AG10803 (cell line): ENCODE measurements around the gene PBX1.
A peak's percentile ranks its signal among the peaks of the same experiment; 100 is the strongest.

Experiments used
- DNase-seq: peaks from one replicate; pipeline ENCODE4 v3.0.0; 2010; ENCODE audit warnings: low read depth
- H3K4me3 ChIP-seq: 2 replicates; pipeline ENCODE4 v1.5.1; 2011; ENCODE audit warnings: mild to moderate bottlenecking, low read length, control low read depth
- TF ChIP-seq, protein P1 (sequence below): conservative IDR thresholded peaks from 2 replicates; pipeline ENCODE4 v1.5.1; 2011; ENCODE audit warnings: mild to moderate bottlenecking, low read length, control low read depth, inconsistent platforms

Gene PBX1

DNA sequence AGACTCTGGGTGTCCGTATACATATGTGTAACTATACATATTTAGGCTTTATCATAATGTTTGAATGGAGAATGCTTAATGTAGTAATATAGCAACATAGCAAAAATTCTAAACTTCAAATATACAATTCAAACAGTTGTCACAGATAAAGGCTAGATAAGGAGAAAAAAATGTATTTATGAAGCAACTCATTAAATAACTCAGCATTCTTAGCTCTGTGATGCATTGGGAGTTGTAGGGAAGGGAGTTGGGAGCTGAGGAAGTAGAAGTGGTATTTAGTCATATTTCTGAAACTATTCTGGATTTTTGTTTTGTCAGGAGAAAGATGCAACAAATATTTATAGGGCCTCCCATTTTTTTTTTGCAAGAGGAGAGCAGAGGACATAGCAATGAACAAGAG, 197.8 kb downstream of the PBX1 start:
- TF ChIP-seq, protein P1, sequence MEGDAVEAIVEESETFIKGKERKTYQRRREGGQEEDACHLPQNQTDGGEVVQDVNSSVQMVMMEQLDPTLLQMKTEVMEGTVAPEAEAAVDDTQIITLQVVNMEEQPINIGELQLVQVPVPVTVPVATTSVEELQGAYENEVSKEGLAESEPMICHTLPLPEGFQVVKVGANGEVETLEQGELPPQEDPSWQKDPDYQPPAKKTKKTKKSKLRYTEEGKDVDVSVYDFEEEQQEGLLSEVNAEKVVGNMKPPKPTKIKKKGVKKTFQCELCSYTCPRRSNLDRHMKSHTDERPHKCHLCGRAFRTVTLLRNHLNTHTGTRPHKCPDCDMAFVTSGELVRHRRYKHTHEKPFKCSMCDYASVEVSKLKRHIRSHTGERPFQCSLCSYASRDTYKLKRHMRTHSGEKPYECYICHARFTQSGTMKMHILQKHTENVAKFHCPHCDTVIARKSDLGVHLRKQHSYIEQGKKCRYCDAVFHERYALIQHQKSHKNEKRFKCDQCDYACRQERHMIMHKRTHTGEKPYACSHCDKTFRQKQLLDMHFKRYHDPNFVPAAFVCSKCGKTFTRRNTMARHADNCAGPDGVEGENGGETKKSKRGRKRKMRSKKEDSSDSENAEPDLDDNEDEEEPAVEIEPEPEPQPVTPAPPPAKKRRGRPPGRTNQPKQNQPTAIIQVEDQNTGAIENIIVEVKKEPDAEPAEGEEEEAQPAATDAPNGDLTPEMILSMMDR, result no peak
- H3K4me3 ChIP-seq, result no peak overlapping the region
- peak; percentile 25 for DNase-seq

DNA sequence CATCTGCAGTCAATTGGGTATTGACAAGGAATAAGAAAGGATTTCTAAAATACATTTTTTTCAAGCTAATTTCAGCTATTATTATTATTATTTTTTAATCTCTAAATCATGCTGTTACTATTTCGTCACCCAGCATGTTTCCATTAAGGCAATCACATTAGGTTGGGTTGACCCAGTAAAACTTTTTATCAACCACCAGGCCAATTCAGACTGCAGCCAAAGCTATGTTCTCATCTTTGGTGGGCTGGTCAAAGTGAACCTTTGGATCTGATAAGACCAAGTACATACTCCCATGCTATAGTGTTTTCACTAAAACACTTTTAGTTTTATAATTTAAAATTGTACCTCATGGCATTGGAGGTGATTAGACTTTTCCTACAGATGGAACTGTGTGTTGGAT, 198.6 kb downstream of the PBX1 start:
- TF ChIP-seq, protein P1, result no peak
- DNase-seq, result no peak
- no peak overlapping the region for H3K4me3 ChIP-seq

- TF ChIP-seq, protein P1, result no peak
- no peak for DNase-seq
- no peak overlapping the region for H3K4me3 ChIP-seq
Observed at GRCh38 chr1:164759144-164759920, 200.3 kb downstream of the PBX1 start.

- H3K4me3 ChIP-seq, result no peak overlapping the region
- DNase-seq, result no peak
- TF ChIP-seq, protein P1, result no peak
Observed at GRCh38 chr1:164759979-164760469, 201.0 kb downstream of the PBX1 start.

DNA sequence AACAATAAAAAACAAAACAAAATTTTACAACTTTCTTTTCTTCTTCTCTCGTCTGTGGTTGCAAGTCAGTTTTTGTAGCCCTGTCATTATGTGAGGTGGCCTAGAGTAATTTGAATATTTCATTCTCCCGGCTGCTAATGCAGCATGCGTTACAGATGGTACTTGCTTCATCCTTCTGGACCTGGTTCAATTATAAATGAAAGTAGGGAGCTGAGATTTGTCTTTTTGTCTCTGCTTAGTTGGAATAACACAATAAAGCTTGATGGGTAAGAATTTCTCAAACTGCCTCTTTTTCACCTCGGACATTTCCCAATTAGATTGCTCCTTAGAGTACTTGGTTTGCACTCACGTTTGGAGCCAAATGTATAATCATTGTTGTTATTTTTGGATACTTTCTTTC, 201.6 kb downstream of the PBX1 start:
- peak; percentile 79 for DNase-seq
- no peak overlapping the region for H3K4me3 ChIP-seq
- TF ChIP-seq, protein P1, result no peak

GRCh38 chr1:164761009-164761408, 202.0 kb downstream of the PBX1 start:
- no peak overlapping the region for H3K4me3 ChIP-seq
- TF ChIP-seq, protein P1, result no peak
- no peak for DNase-seq

GRCh38 chr1:164763098-164763497, 204.1 kb downstream of the PBX1 start:
- no peak for DNase-seq
- H3K4me3 ChIP-seq, result no peak overlapping the region
- TF ChIP-seq, protein P1, result no peak
